Activated naive CD8-positive, alpha-beta T cell treated with anti-CD3 and anti-CD28 coated beads, Interleukin-2, amount 50 U/mL, for 16 hours (primary cell): Measurements from ENCODE around the gene SMCO4.
"Not testable (repeated sequence)": the region's sequence is repeated elsewhere in the genome, so short reads cannot be mapped to it uniquely, and the experiment has no call there.

Source experiments
- DNase-seq: peaks from one replicate; pipeline ENCODE4 v3.0.0-alpha.2; 2020; ENCODE audit warnings: low read depth, low spot score

Gene SMCO4

GRCh38 chr11:93560199-93560932, 17.2 kb upstream of the SMCO4 start:
- no peak for DNase-seq

DNA sequence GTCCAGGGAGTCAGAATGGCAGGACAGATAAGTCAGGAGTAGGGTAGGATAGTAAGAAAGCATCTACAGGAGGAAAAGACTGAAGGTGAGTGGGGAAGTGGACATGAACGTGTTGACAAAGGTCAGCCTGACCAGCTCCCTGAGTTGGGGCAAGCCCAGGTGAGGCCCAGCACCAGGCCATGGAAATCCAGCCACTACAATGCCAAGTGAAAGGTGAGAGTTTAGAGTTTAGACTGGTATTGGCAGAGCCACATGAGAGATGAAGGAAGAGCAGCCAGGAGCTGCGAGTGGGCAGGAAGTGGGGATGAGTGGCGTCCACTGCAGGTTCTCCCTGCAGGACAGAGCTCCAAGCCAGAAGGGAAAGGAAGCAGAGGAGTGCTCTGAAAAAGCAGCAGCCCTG, 16.5 kb upstream of the SMCO4 start:
- DNase-seq: no peak

DNA sequence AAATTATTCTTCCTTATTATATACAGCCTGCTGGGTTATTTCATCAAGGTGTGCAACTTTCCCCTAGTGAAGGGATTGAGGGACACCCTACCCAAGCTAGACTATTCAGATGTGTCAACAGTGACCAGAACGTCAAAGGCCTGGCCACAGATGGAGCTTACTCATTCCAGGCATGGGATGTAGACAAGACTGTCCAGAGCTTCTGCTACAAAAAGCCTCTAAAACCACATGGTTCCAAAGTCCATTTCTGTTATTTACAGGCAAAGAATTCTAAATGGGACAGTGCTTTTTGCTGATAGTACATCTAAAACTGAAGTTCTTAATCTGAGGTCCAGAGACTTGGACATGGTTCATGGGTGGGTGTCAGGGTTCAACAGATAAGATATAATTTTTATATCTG, 9.7 kb upstream of the SMCO4 start:
- no peak for DNase-seq

- no peak for DNase-seq
Observed at GRCh38 chr11:93549976-93550375, 6.8 kb upstream of the SMCO4 start.

DNA sequence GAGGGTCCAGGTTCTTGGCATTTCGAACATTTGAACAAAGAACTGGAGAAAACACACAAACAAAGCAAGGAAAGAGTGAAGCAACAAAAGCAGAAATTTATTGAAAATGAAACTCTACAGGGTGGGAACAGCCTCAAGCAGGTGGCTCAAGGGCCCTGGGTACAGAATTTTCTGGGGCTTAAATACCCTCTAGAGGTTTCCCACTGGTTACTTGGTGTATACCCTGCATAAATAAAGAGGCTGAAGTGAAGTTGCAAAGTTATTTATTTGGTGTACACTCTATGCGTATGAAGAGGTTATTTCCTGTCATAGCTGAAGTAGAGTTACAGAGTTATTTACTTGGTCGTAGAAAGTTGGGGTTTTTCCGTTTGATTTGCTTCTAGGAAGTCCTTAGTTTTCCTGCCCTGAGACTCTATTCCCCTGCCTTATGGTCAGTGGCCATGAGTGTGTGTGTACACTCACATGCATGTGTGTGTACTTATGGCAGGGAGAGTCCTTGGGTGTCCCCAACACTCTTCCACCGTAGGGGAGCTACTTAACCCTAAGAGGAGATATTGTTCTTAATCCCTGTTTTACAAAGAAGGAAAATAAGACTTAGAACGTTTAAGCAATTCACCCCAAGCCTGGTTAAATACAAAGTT, 5.6 kb upstream of the SMCO4 start:
- no peak for DNase-seq

- no peak for DNase-seq
Observed at GRCh38 chr11:93547773-93548172, 4.6 kb upstream of the SMCO4 start.

GRCh38 chr11:93547028-93547427, 3.8 kb upstream of the SMCO4 start:
- no peak for DNase-seq

- DNase-seq: no peak
Observed at GRCh38 chr11:93545566-93545965, 2.4 kb upstream of the SMCO4 start.

DNA sequence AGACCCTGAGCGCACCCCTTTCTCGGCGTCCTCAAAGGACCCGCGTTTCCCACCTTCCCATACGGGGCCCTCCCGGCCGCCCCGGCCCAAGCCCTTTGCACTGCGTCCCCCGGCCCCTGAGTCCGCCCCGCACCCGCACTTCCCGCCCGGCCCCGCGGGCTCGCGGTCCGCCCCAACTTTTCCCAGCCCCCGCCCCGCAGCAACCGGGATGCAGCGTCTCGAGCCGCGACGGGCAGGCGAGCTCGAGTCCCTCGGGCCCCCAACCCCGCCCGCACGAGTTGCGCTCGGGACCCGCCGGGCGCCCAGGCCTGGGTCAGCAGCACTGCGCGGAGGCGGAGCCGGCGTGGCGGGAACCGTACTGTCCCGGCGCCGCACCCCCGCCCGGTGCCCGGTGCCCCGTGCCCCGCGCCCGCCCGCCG, 371 bp downstream of the SMCO4 start:
- DNase-seq: no peak

DNA sequence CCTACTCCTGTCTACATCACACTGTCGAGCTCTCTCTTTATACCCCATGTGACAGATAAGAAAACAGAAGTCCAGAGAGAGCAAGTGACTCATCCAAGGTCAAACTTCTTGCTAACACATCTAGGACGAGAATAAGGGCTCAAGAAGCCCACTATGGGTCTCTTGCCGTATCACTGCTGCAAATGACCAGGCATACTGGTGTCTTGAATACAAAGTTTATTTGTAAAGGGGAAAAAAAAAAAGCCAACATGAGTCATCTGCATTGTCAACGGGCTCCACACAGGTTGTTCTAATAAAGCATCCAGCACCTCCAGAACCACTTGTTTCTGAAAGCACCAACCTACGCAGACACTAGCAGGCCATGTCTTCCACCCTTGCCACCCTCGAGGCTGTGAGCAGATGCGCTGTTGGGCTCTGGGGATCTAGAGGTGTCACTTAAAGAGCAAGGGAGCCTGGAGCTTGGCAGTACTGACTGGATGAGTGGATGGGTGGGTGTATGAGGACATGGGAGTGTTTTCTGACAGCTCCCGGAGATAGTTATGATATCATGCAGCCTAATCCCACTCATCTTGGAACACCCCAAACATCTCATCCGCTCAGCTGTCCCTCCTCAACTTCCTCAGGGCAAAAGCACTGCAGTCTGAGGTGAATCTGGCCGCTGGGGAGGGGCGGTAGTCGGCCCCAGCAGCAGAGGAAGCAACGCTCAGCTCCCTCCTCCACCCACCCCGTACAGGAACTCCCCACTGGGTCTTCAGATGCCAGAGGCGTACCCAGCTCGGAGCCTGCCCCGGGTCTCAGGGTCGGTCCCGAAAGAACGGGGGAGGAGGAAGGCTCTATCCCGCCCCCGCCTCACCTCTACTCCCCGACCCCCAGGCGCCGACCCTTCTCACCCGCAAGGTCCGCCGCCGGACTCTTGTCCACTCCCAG, 1.0 kb downstream of the SMCO4 start:
- DNase-seq: no peak

GRCh38 chr11:93540896-93541553, 2.2 kb downstream of the SMCO4 start:
- no peak for DNase-seq

DNA sequence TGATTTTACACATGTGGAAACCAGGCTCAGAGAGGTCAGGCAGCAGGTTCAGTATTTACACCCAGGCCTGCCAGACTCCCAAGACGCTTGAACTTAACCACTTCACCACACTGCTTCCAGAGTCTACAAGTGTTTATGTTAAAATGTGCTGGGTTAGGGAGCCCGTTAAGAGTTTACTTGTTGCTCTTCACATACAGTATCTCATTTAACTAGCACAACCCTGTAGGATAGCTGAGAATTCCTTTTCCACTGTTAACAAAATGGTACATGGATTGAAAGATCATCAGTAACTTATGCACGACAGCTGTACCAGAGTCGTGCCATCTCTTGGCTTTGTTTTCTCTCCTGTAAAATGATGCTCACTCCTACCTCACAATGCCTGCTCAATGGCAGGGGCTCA, 2.9 kb downstream of the SMCO4 start:
- DNase-seq: no peak

DNA sequence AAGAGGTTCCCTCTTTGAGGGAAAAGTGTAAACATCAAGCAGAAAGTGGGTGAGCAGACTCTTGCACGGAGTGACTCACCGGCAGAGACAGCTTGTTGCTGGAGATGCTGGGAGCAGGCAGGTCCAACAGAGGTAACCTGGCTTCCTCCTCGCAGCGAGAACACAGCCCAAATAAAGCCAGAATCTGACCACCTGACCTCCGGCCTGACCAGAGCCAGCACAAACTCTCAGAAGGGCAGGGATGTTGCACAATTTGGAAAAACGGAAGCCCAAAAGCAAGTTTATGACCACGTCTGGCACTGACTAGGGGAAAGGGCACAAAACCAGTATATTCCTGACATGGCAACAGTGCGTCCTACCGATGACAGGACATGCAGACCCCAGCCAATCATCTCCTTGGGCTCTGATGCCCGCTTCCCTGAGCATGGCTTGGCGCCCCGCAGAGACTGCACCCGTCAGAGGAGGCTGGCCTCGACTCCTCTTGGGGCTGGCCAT, 5.4 kb downstream of the SMCO4 start:
- no peak for DNase-seq

- DNase-seq: no peak
Observed at GRCh38 chr11:93537049-93537448, 6.1 kb downstream of the SMCO4 start.

DNA sequence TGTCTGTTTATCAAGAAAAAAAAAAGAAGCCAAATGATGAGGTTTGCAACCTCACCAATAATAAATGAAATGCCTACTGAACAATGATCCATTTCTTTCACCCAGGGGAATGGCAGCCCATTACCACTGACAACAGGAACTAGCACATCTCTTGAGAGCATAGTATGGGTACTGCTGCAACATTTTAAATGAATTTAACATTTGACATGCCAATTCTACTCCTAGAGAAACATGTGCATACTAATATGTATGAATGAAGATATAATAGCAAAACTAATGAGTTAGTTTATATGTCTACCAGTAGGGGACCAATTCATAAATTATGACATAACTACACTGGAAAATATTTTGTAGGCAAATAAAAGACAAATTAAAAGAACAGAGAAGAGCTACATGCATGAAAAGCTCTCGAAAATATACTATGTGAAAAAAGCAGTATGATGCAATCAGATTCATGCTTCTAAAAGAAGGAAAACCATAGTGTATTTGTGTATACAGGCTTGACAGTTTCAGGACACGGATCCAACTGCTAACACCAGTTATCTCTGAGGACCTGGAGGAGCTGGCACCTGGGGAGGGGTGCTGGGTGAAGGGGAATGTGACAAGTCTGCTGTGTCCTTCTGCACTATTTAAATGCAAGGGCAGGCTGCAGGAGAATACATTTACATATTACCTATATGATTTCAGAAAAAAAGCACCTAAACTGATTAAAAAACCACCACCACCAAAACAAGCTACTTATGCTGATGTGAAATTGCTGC, 6.9 kb downstream of the SMCO4 start:
- DNase-seq: no peak

DNA sequence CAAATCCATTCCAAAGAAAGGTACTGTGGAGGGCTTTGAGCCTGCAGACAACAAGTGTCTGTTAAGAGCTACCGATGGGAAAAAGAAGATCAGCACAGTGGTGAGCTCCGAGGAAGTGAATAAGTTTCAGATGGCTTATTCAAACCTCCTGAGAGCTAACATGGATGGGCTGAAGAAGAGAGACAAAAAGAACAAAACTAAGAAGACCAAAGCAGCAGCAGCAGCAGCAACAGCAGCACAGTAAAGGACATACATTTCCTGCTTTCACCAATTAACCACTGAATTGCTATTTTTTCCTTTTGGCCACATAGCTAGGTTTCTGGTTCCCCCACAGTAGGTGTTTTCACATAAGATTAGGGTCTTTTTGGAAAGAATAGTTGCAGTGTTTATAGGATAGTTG, 7.6 kb downstream of the SMCO4 start:
- DNase-seq: not testable (repeated sequence)

DNA sequence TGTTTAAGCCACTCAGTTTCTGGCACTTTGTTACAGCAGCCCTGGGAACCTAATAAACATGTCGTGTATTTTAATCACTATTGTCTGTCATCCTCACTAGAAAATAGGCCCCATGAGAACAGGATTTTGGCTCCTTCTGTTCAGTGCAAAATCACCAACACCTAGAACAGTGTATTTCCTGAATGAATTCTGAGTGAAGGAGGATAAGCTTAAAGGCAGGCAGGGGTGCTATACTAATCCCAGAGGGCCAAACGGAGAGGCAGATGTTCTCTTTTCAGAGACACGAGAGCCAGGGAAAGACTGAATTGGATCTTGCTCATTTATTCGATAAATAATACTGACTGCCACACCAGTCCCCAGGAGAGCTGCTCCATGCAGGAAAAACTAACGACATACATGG, 10.4 kb downstream of the SMCO4 start:
- DNase-seq: no peak

DNA sequence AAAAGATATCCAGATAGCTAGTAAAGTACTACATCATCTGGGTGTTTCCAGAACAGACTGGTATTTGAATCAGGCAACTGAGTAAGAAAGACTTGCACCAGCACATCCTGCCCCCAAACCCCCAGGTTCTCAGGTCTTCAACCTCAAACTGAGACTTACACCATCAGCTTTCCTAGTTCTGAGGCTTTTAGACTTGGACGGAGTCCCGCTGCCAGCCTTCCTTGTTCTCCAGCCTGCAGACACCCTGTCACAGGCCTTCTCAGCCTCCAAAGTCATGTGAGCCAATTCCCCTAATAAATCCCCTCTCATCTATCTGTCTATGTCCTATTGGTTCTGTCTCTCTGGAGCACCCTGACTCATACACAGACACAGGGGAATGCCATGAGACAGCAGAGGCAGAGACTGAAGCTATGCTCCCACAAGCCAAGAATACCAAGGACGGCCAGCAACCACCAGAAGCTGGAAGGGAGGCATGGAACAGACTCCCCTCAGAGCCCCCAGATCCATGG, 10.9 kb downstream of the SMCO4 start:
- DNase-seq: no peak

DNA sequence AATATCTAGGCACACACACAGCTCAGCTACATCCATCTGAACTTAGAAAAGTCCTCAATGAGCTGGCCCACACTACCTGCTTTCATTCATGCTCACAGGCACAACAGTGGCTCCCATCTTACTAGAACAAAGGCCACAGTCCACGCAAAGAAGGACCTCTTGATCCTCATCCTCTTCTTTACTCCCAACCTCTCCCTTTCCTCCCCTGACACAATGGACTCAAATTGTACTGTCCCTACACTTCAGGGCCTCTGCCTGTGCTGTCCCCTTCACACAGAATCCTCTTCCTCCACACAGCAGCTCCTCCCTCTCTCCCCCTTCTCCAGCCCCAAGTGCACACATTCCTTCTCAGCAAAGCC, 12.7 kb downstream of the SMCO4 start:
- DNase-seq: no peak

- no peak for DNase-seq
Observed at GRCh38 chr11:93529707-93530467, 13.3 kb downstream of the SMCO4 start.
